NCI-H2081 (cell line): ENCODE measurements around the gene MZF1.
"Not testable (repeated sequence)": the region's sequence is repeated elsewhere in the genome, so short reads cannot be mapped to it uniquely, and the experiment has no call there.

Experiments
- DNase-seq, 2 experiments: peaks; one replicate each; lab custom pipeline; 2025; lab: John Stamatoyannopoulos, UW

MZF1 gene

DNA sequence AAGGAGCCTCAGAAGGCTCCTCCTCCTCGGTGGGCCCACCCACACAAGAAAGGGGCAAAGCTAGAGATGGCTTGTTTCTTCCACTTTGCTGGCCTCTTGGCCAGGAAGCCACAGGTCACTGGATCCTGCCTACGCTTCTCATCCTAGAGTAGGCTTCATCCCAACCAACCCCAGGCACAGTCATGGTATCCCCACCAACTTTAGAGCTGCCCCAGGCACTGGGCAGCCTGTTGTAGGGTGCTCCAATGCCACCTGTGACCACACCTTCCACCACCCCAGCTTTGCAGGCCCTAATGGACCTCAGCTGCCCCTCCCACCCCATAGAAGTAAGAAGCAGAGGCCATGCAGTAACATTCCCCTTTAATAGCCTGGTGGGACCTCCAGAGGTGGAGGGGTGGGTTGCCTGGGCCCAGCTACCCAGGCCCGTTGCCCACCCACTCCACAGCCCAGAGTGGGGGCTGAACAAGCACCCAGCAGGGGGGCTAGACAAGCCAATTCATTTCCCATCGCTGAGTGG lies 17.7 kb downstream of the MZF1 start:
- no peak for DNase-seq

DNA sequence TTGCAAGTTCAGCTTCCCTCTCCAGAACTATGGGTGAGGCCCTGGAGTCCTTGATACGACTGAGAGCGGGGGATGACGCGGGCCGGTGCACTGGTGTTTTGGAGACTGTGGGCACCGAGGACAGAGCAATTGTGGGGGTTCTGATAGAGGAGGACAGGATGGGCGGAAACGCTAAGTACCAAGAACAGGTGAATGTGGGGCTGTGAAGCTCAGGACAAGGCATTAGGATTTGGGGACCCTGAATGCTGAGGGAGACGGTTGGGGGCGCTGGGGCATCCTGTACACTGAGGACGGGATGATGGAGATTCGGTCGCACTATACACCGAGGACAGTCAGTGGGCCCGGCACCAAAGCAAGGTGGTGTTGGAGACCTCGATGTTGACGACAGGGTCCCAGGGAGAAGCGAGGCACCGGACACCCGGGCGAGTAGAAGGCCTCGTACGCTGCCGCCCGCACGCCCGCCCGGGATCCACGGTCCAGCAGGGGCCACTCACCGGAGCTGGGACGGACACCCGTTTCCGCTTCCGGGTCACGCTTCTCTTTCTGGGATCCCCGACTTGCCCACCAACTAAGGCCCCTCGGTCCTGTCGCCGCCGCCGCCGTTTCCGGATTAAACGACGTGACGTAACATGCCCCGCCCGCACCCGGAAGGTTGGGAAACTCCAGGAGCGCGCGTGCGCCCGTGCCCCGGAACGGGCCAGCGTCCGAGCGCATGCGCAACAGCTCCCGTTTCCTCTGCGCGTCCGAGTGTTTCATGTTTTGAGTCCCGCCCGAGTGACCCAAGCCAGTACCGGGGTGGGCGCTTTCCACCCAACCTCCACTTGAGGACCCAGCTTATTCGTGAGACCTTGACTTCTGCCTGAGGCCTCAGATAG lies 18.4 kb downstream of the MZF1 start, which contains the start of gene CHMP2A:
CHMP2A (minus strand) TSS at position 612 of the 875 bp plus-strand sequence. CDS start 893 bp downstream, outside the sequence.
- no peak for DNase-seq

GRCh38 chr19:58553799-58554493 lies 19.2 kb downstream of the MZF1 start:
- DNase-seq = no peak

DNA sequence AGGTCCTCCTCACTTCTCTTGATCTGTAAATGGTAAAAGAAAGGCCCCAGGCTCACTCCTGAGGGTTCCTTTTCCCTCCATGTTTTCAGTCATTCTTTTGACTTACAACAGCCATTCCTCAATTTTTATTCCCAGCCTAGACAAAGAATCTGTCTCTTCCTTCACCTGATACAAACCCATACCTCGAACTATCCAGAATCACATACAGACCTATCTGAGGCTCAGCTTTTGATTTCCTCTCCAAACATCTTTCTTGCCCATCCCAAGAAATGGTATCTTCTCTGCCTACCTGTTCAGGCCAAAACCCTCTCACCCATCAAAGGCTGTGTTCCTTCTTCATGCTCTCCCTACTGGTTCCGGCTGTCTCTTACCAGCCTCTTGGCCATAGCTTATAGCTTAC lies 20.5 kb downstream of the MZF1 start:
- DNase-seq = no peak

- no peak for DNase-seq
Observed at GRCh38 chr19:58551577-58552471, 21.3 kb downstream of the MZF1 start.

- DNase-seq = no peak
Observed at GRCh38 chr19:58551123-58551497, 22.0 kb downstream of the MZF1 start.

GRCh38 chr19:58550362-58551122 lies 22.6 kb downstream of the MZF1 start:
- no peak for DNase-seq

DNA sequence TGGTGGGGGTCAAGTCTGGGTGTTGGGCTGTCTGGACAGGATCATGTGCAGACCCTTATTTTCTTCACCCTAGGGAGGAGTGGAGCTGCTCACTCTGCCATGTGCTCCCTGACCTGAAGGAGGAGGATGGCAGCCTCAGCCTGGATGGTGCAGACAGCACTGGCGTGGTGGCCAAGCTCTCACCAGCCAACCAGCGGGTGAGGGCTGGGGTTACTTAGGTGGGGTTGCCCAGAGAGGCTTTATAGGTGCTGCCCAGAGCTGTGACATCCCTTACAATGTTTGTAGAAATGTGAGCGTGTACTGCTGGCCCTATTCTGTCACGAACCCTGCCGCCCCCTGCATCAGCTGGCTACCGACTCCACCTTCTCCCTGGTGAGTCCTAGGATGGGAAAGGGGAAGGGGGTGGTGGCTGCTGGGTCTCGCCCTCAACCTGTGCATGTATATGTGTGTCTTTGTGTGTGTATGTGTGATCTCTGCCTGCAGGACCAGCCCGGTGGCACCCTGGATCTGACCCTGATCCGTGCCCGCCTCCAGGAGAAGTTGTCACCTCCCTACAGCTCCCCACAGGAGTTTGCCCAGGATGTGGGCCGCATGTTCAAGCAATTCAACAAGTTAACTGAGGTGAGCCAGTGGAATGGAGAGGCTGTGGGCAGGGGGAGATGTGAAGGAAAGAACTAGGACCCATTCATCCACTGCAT lies 23.3 kb downstream of the MZF1 start:
- DNase-seq = no peak

GRCh38 chr19:58548859-58549663 lies 24.1 kb downstream of the MZF1 start:
- no peak for DNase-seq

DNA sequence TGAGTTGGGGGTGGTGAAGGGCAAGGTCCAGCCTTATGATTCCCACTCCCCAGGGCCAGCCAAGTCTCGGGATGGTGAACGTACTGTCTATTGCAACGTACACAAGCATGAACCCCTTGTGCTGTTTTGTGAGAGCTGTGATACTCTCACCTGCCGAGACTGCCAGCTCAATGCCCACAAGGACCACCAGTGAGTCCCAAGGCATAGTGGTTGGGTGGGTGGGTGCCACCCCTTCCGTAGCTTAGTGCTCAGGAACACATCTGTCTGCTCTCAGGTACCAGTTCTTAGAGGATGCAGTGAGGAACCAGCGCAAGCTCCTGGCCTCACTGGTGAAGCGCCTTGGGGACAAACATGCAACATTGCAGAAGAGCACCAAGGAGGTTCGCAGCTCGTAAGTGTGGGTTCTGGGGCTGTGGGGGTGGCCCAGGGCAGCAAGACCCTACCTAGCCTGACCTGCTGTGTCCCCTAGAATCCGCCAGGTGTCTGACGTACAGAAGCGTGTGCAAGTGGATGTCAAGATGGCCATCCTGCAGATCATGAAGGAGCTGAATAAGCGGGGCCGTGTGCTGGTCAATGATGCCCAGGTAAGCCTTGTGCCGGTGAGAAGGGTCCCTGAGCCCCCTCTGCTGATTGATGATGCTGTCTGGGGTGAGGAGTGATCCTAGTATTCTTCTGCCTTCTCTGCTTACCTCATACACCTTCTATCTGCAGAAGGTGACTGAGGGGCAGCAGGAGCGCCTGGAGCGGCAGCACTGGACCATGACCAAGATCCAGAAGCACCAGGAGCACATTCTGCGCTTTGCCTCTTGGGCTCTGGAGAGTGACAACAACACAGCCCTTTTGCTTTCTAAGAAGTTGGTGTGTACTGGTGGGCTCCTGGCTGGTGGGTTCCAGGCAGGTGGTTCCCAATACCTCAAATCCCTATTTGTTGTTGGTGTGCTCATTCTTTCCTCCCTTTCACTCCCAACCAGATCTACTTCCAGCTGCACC lies 25.5 kb downstream of the MZF1 start:
- DNase-seq = no peak

GRCh38 chr19:58546019-58546530 lies 27.1 kb downstream of the MZF1 start:
- DNase-seq = no peak

GRCh38 chr19:58545286-58546018 lies 27.7 kb downstream of the MZF1 start:
- no peak for DNase-seq

DNA sequence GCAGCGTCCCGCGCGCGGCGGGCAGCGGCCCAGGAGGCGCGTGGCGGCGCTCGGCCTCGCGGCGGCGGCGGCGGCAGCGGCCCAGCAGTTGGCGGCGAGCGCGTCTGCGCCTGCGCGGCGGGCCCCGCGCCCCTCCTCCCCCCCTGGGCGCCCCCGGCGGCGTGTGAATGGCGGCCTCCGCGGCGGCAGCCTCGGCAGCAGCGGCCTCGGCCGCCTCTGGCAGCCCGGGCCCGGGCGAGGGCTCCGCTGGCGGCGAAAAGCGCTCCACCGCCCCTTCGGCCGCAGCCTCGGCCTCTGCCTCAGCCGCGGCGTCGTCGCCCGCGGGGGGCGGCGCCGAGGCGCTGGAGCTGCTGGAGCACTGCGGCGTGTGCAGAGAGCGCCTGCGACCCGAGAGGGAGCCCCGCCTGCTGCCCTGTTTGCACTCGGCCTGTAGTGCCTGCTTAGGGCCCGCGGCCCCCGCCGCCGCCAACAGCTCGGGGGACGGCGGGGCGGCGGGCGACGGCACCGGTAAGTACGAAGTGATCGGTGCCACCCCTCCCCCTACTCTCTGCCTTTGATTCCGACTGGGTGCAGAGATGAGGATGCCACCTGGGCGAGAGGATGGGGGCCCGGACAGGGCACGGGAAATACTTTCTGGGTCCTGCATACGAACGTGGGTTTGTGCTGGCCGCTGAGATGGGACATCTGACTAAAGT lies 28.4 kb downstream of the MZF1 start:
- no peak for DNase-seq

DNA sequence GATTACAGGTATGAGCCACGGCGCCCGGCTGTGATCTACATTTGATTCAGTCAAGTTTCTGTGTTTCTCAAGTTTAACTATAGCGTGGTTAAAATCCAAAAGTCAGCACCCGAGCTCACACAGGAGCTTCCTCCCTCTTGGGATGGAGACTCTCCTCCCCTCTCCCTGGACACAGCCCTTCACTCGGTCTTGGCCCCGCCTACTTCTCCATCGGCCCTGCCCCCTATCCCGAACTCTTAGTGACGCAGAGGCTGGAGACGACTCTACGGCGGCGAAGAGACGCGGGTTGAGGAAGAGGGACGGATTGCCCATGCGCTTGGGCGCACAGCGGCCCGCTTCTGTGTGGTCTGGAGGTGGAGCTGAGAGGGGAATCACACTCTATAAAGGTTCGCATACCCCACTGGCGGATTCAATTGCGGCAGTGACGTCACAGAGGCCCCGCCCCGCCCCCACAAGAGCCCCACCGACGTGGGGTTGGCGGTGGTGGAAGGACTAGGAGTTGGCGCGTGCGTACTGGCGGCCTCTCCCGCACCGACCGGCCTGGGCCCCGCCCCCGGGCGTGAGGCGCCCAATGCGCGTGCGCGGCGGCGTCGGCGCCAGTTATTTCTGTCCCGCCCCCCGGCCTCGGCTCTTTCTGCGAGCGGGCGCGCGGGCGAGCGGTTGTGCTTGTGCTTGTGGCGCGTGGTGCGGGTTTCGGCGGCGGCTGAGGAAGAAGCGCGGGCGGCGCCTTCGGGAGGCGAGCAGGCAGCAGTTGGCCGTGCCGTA lies 29.1 kb downstream of the MZF1 start, which contains the start of gene TRIM28:
TRIM28 (plus strand) TSS at position 239 of the 765 bp plus-strand sequence. CDS start 694 bp downstream, outside the sequence.
- DNase-seq = no peak

GRCh38 chr19:58542641-58543372 lies 30.3 kb downstream of the MZF1 start:
- not testable (repeated sequence) for DNase-seq
